Measurements from ENCODE around the gene KCNJ6. TPM values are rescaled to one million over a fixed set of nuclear protein-coding genes. Genes with fewer than 3 reads are reported as not detected.

KCNJ6 gene
- total and polyA plus RNA-seq, 10 of the 15 experiments (the other 5 are each of a cell fraction or from before 2014, with no cell fraction given) = 0.03 to 0.07 (median 0.04) TPM; not detected in 7

GRCh38 chr21:37799211-37800056 is 116.8 kb downstream of the KCNJ6 start (continued):
- TF ChIP-seq MYC (IDR thresholded peaks at IDR 0.05; ENCODE audit: insufficient read depth, insufficient read length, insufficient replicate concordance, low read length, severe bottlenecking) = no peak
- TF ChIP-seq EP300 (IDR thresholded peaks at IDR 0.05; ENCODE audit: borderline replicate concordance in 1 of 2, control insufficient read depth in 1 of 2, low read depth in 2 of 2, low read length in 2 of 2) = no peak
- no peak for TF ChIP-seq NFYA (IDR thresholded peaks at IDR 0.05; ENCODE audit: borderline replicate concordance, low read depth, low read length)
- no peak for TF ChIP-seq DPF2 (IDR thresholded peaks at IDR 0.05)
- no peak for TF ChIP-seq LARP7 (IDR thresholded peaks at IDR 0.05)
- TF ChIP-seq SKIL (IDR thresholded peaks at IDR 0.05; ENCODE audit: low read depth, poor library complexity, severe bottlenecking) = no peak

GRCh38 chr21:37797403-37797802 is 118.9 kb downstream of the KCNJ6 start:
- Histone ChIP-seq H3K27me3 (replicated peaks in 1 of 2; ENCODE audit: control insufficient read depth in 2 of 2, insufficient read depth in 2 of 2, low read length in 1 of 2) (no peaks in the 10 kb centered on the region), H3K79me2 (ENCODE audit: control insufficient read depth, insufficient read depth, low read length) (no peaks in the 10 kb centered on the region), H3K4me3 (no peak overlapping the region), H3K4me1 (ENCODE audit: control insufficient read depth, insufficient read depth, low read length) (no peaks in the 10 kb centered on the region), H3K27ac (ENCODE audit: control insufficient read depth, insufficient read depth) (no peak overlapping the region), H3K4me2 (ENCODE audit: control insufficient read depth, insufficient read depth) (no peak overlapping the region), H3K9me3 (replicated peaks; ENCODE audit: control insufficient read depth, insufficient read depth, low read length) (no peaks in the 10 kb centered on the region), H3K9ac (ENCODE audit: control insufficient read depth, insufficient read depth, low read length) (no peak overlapping the region), H2AFZ (ENCODE audit: control insufficient read depth, low read depth, low read length) (no peak overlapping the region), H4K20me1 (ENCODE audit: control insufficient read depth, insufficient read depth) (no peaks in the 10 kb centered on the region), H3K36me3 (ENCODE audit: control insufficient read depth in 2 of 2, insufficient read depth in 2 of 2, low read length in 1 of 2) (no peaks in the 10 kb centered on the region)
- POLR2A ChIA-PET = no interaction called here
- no peak for FAIRE-seq
- RAD21 ChIA-PET (ENCODE audit: unreplicated experiment) = no interaction called here
- no peak for ATAC-seq
- CTCF ChIA-PET = no interaction called here
- SMC1A ChIA-PET (ENCODE audit: uncharacterized antibody, unreplicated experiment) = interaction anchor here (1.1 kb wide), 1 partner anchor 85 kb away, joined by 3 read pairs; no protein-coding TSS in a partner anchor
- no TSS peak for BruUV-seq (replicated peaks)
- no peak for DNase-seq (ENCODE audit: low read depth, low spot score)
- in situ Hi-C loops (cut with MboI) (no loop called here), intact Hi-C loops (cut with micrococcal nuclease; ENCODE audit: unreplicated experiment) (no loop called here)
- 0% methylated on average over 4 of the region's 4 CpGs for WGBS (ENCODE audit: insufficient coverage, insufficient replicate concordance, low lambda C conversion rate, missing lambda C conversion rate)
- no peak for TF ChIP-seq ZBTB4 (CRISPR knock-in tag; IDR thresholded peaks at IDR 0.05)
- no peak for TF ChIP-seq NFXL1 (IDR thresholded peaks at IDR 0.05; ENCODE audit: borderline replicate concordance)
- no peak for TF ChIP-seq JUNB (IDR thresholded peaks at IDR 0.05)
- no peak for TF ChIP-seq BMI1 (IDR thresholded peaks at IDR 0.05; ENCODE audit: borderline replicate concordance)
- TF ChIP-seq REST (IDR thresholded peaks at IDR 0.05; ENCODE audit: low read depth, low read length) = no peak
- TF ChIP-seq MEF2A (IDR thresholded peaks at IDR 0.05; ENCODE audit: insufficient read depth, low read depth, low read length) = no peak

Data from GM12878 (cell line).